SK-N-SH treated with all-trans-retinoic acid at 6 μM for 48 hours (cell line): ENCODE measurements around the gene PACS1.
A peak's percentile ranks its signal among the peaks of the same experiment; 100 is the strongest.

Experiments
- ATAC-seq: fragments of 200-7000 bp; cut with Tn5 transposase; 3 replicates; pipeline ENCODE4 v1.9.1; 2020; ENCODE audit warnings: mild to moderate bottlenecking, moderate library complexity
- ARNTL ChIP-seq: fragments of 450-650 bp; formaldehyde crosslinking; IDR thresholded peaks from 2 replicates; pipeline ENCODE4 v1.5.0; 2020; ENCODE audit warnings: low read depth, mild to moderate bottlenecking, moderate library complexity, borderline replicate concordance
- BACH2 ChIP-seq: fragments of 250-450 bp; sonication (Bioruptor Pico); IDR thresholded peaks from 2 replicates; pipeline ENCODE4 v1.9.0; 2021; ENCODE audit warnings: mild to moderate bottlenecking, borderline replicate concordance
- CSDC2 ChIP-seq: fragments of 250-450 bp; sonication (Bioruptor Pico); IDR thresholded peaks from 2 replicates; pipeline ENCODE4 v1.5.0; 2020; ENCODE audit warnings: mild to moderate bottlenecking, moderate library complexity
- GLIS3 ChIP-seq: fragments of 250-450 bp; sonication (Bioruptor Pico); IDR thresholded peaks from 2 replicates; pipeline ENCODE4 v1.5.0; 2020; ENCODE audit warnings: mild to moderate bottlenecking, moderate library complexity
- ISL1 ChIP-seq: fragments of 250-450 bp; sonication (Bioruptor Pico); IDR thresholded peaks from 2 replicates; pipeline ENCODE4 v2.1.2; 2022; ENCODE audit warnings: mild to moderate bottlenecking, moderate library complexity
- RARB ChIP-seq: fragments of 250-450 bp; sonication (Bioruptor Pico); IDR thresholded peaks from 2 replicates; pipeline ENCODE4 v1.8.0; 2021; ENCODE audit warnings: mild to moderate bottlenecking, moderate library complexity
- SNAI2 ChIP-seq: fragments of 250-450 bp; sonication (Bioruptor Pico); IDR thresholded peaks from 2 replicates; pipeline ENCODE4 v1.5.0; 2020; ENCODE audit warnings: mild to moderate bottlenecking, moderate library complexity
- TCF4 ChIP-seq: fragments of 250-450 bp; sonication (Bioruptor Pico); IDR thresholded peaks from 2 replicates; pipeline ENCODE4 v1.8.0; 2021; ENCODE audit warnings: mild to moderate bottlenecking, moderate library complexity, borderline replicate concordance
- TOX ChIP-seq: fragments of 250-450 bp; sonication (Bioruptor Pico); IDR thresholded peaks from 2 replicates; pipeline ENCODE4 v1.8.0; 2021; ENCODE audit warnings: mild to moderate bottlenecking, moderate library complexity, borderline replicate concordance
- ZC3H10 ChIP-seq: fragments of 250-450 bp; sonication (Bioruptor Pico); IDR thresholded peaks from 2 replicates; pipeline ENCODE4 v1.5.1; 2021; ENCODE audit warnings: mild to moderate bottlenecking, moderate library complexity
- ZFP3 ChIP-seq: fragments of 250-450 bp; sonication (Bioruptor Pico); IDR thresholded peaks from 2 replicates; pipeline ENCODE4 v1.5.0; 2020; ENCODE audit warnings: mild to moderate bottlenecking, moderate library complexity
- ZFP30 ChIP-seq: fragments of 450-650 bp; formaldehyde crosslinking; IDR thresholded peaks from 2 replicates; pipeline ENCODE4 v1.5.0; 2022; ENCODE audit warnings: mild to moderate bottlenecking, moderate library complexity
- ZNF565 ChIP-seq: fragments of 450-650 bp; formaldehyde crosslinking; conservative IDR thresholded peaks from 2 replicates; pipeline ENCODE4 v1.5.0; 2020; ENCODE audit warnings: low read depth, mild to moderate bottlenecking, moderate library complexity
- ZNF70 ChIP-seq: fragments of 450-650 bp; formaldehyde crosslinking; IDR thresholded peaks from 2 replicates; pipeline ENCODE4 v1.5.0; 2020; ENCODE audit warnings: mild to moderate bottlenecking, moderate library complexity
- ZNF8 ChIP-seq: fragments of 450-650 bp; formaldehyde crosslinking; IDR thresholded peaks from 2 replicates; pipeline ENCODE4 v1.5.0; 2020; ENCODE audit warnings: mild to moderate bottlenecking, moderate library complexity
- TF ChIP-seq, protein P1 (sequence below): fragments of 250-450 bp; sonication (Bioruptor Pico); IDR thresholded peaks from 2 replicates; pipeline ENCODE4 v1.5.1; 2021; ENCODE audit warnings: mild to moderate bottlenecking, moderate library complexity
- TF ChIP-seq, protein P2 (sequence below): fragments of 250-450 bp; sonication (Bioruptor Pico); IDR thresholded peaks from 2 replicates; pipeline ENCODE4 v1.5.0; 2020; ENCODE audit warnings: mild to moderate bottlenecking, moderate library complexity
- TF ChIP-seq, protein P3 (sequence below): fragments of 250-450 bp; sonication (Bioruptor Pico); IDR thresholded peaks from 2 replicates; pipeline ENCODE4 v1.8.0; 2020; ENCODE audit warnings: mild to moderate bottlenecking, moderate library complexity, borderline replicate concordance
- TF ChIP-seq, protein P4 (sequence below): fragments of 250-450 bp; sonication (Bioruptor Pico); IDR thresholded peaks from 2 replicates; pipeline ENCODE4 v1.8.0; 2021; ENCODE audit warnings: low read depth, mild to moderate bottlenecking, moderate library complexity, borderline replicate concordance

PACS1 gene

DNA sequence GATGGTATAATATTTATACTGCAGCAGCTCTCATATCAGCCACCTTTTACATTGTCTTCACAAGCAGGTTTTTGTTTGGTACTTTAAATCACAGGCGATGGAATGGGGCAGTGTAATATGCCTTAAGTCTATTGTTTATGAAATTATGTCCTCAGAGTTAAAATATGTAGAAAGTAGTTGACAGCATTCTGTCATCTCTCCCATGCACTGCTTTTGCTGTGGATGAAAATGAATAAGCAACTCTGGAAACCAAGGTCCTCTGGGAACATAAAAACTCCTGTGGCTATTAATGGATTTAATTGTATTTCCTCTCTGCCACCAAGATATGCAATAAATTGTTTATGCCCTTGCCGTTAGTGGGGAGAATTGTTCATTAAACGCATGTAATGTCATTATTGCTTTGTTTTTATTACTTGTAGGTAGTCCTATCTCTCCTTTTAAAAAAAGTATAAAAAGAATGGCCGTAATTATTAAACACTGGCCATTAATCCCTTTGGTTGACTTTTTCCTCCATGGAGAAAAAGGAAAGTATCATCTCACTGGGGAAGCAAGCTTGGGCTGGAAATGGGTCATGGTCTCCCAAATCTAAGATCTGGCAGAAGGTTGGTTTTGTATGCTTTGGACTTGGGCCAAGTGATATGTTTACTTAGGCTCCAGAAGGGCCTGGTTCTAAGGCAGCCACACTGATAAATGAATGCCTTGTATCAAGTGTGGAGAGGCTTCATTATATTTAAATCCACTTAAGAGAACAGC lies 13.1 kb downstream of the PACS1 start:
- TF ChIP-seq, protein P1, sequence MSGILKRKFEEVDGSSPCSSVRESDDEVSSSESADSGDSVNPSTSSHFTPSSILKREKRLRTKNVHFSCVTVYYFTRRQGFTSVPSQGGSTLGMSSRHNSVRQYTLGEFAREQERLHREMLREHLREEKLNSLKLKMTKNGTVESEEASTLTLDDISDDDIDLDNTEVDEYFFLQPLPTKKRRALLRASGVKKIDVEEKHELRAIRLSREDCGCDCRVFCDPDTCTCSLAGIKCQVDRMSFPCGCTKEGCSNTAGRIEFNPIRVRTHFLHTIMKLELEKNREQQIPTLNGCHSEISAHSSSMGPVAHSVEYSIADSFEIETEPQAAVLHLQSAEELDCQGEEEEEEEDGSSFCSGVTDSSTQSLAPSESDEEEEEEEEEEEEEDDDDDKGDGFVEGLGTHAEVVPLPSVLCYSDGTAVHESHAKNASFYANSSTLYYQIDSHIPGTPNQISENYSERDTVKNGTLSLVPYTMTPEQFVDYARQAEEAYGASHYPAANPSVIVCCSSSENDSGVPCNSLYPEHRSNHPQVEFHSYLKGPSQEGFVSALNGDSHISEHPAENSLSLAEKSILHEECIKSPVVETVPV (CRISPR knock-in tag), result peak; percentile 67; the same call in 1 of the 2 replicates
- TF ChIP-seq, protein P2, sequence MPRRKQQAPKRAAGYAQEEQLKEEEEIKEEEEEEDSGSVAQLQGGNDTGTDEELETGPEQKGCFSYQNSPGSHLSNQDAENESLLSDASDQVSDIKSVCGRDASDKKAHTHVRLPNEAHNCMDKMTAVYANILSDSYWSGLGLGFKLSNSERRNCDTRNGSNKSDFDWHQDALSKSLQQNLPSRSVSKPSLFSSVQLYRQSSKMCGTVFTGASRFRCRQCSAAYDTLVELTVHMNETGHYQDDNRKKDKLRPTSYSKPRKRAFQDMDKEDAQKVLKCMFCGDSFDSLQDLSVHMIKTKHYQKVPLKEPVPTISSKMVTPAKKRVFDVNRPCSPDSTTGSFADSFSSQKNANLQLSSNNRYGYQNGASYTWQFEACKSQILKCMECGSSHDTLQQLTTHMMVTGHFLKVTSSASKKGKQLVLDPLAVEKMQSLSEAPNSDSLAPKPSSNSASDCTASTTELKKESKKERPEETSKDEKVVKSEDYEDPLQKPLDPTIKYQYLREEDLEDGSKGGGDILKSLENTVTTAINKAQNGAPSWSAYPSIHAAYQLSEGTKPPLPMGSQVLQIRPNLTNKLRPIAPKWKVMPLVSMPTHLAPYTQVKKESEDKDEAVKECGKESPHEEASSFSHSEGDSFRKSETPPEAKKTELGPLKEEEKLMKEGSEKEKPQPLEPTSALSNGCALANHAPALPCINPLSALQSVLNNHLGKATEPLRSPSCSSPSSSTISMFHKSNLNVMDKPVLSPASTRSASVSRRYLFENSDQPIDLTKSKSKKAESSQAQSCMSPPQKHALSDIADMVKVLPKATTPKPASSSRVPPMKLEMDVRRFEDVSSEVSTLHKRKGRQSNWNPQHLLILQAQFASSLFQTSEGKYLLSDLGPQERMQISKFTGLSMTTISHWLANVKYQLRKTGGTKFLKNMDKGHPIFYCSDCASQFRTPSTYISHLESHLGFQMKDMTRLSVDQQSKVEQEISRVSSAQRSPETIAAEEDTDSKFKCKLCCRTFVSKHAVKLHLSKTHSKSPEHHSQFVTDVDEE (CRISPR knock-in tag), result peak; percentile 77; the same call in 1 of the 2 replicates
- TF ChIP-seq TOX (CRISPR knock-in tag) (no peak), ZNF565 (peak; percentile 76; the same call in 1 of the 2 replicates), ISL1 (peak; percentile 84), ZNF70 (CRISPR knock-in tag) (0 out of 2 replicates have a peak, but pooled peaks have one; percentile 4), TCF4 (CRISPR knock-in tag) (peak; percentile 85), ZNF8 (CRISPR knock-in tag) (no peak)
- TF ChIP-seq, all 23 proteins: peak for 6
- peak; percentile 10; the same call in 1 of the 3 replicates for ATAC-seq

DNA sequence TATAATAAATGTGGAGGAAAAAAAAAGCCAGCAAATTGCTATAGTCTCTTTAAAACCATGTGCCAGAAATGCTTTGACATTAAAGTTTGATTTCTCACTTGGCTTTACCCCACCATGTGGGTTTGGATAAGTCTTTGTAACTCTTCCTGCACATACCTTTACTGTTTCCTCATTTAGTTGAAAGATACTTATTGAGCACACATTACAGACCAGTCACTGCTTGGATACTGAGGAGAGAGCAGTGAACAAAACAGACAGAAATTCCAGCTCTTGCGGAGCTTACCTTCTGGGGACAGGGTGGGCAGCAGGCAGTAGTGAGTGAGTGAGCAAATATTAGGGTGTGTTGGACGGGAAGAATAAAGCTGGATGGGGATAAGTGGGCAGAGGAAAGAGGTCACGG lies 13.7 kb downstream of the PACS1 start:
- ATAC-seq, result no peak
- TF ChIP-seq GLIS3 (CRISPR knock-in tag), result no peak
- TF ChIP-seq ZNF8 (CRISPR knock-in tag), result no peak
- TF ChIP-seq ARNTL (CRISPR knock-in tag), result no peak
- no peak for TF ChIP-seq ZFP3 (CRISPR knock-in tag)
- no peak for TF ChIP-seq ZNF70 (CRISPR knock-in tag)
- TF ChIP-seq TOX (CRISPR knock-in tag), result no peak
- no peak for TF ChIP-seq RARB (CRISPR knock-in tag)
- TF ChIP-seq, protein P1 (CRISPR knock-in tag), result no peak
- TF ChIP-seq CSDC2, result no peak
- no peak for TF ChIP-seq ISL1
- no peak for TF ChIP-seq ZFP30 (CRISPR knock-in tag)
- TF ChIP-seq TCF4 (CRISPR knock-in tag), result no peak
- no peak for TF ChIP-seq ZC3H10 (CRISPR knock-in tag)
- TF ChIP-seq, protein P3, sequence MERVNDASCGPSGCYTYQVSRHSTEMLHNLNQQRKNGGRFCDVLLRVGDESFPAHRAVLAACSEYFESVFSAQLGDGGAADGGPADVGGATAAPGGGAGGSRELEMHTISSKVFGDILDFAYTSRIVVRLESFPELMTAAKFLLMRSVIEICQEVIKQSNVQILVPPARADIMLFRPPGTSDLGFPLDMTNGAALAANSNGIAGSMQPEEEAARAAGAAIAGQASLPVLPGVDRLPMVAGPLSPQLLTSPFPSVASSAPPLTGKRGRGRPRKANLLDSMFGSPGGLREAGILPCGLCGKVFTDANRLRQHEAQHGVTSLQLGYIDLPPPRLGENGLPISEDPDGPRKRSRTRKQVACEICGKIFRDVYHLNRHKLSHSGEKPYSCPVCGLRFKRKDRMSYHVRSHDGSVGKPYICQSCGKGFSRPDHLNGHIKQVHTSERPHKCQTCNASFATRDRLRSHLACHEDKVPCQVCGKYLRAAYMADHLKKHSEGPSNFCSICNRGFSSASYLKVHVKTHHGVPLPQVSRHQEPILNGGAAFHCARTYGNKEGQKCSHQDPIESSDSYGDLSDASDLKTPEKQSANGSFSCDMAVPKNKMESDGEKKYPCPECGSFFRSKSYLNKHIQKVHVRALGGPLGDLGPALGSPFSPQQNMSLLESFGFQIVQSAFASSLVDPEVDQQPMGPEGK (CRISPR knock-in tag), result no peak
- TF ChIP-seq BACH2, result no peak
- TF ChIP-seq, protein P4, sequence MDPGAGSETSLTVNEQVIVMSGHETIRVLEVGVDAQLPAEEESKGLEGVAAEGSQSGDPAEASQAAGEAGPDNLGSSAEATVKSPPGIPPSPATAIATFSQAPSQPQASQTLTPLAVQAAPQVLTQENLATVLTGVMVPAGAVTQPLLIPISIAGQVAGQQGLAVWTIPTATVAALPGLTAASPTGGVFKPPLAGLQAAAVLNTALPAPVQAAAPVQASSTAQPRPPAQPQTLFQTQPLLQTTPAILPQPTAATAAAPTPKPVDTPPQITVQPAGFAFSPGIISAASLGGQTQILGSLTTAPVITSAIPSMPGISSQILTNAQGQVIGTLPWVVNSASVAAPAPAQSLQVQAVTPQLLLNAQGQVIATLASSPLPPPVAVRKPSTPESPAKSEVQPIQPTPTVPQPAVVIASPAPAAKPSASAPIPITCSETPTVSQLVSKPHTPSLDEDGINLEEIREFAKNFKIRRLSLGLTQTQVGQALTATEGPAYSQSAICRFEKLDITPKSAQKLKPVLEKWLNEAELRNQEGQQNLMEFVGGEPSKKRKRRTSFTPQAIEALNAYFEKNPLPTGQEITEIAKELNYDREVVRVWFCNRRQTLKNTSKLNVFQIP (CRISPR knock-in tag), result no peak

DNA sequence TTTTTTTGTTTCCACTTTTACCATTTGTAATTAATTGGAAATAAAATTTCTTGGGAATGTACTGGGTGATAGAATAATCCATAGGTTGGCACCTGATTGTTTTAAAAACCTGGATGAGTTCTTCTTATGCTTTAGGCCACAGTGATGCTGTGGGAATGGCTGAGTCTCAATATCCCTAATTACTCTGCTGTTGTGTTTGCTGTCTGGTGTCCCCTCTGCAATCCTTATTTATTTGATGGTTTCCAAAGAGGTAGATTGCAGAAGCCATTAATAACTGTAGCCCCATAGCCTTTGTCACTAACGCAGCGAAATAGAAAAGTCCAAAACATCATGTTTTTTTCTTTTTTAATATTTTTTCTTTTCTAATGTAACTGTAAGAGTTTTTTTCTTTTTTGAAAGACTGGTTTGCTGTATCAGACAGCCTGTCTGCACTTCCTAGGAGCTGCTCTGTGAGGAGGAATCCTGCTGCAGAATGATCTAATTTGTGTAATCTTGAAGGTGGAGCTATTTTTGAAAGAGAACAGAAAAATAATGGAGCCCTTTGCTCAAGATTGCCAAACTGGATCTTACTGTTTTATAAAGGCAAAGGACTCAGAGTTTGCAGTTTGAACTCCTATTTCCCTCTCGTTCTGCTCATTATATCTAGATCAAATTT lies 14.9 kb downstream of the PACS1 start:
- ATAC-seq, result 0 out of 3 replicates have a peak, but pooled peaks have one; percentile 11
- no peak for TF ChIP-seq RARB (CRISPR knock-in tag)
- no peak for TF ChIP-seq BACH2
- TF ChIP-seq, protein P3 (CRISPR knock-in tag), result no peak
- no peak for TF ChIP-seq ZC3H10 (CRISPR knock-in tag)
- no peak; the same call in 1 of the 2 replicates for TF ChIP-seq TCF4 (CRISPR knock-in tag)
- TF ChIP-seq SNAI2, result 0 out of 2 replicates have a peak, but pooled peaks have one; percentile 12
- TF ChIP-seq ZNF70 (CRISPR knock-in tag), result no peak
- no peak for TF ChIP-seq GLIS3 (CRISPR knock-in tag)
